ENCODE measurements around the gene ECSCR. TPM values are rescaled to one million over a fixed set of nuclear protein-coding genes. Genes with fewer than 3 reads are reported as not detected.

Gene ECSCR
- total and polyA plus RNA-seq, 9 donors: 4.4 to 43.5 (median 11.1) TPM

DNA sequence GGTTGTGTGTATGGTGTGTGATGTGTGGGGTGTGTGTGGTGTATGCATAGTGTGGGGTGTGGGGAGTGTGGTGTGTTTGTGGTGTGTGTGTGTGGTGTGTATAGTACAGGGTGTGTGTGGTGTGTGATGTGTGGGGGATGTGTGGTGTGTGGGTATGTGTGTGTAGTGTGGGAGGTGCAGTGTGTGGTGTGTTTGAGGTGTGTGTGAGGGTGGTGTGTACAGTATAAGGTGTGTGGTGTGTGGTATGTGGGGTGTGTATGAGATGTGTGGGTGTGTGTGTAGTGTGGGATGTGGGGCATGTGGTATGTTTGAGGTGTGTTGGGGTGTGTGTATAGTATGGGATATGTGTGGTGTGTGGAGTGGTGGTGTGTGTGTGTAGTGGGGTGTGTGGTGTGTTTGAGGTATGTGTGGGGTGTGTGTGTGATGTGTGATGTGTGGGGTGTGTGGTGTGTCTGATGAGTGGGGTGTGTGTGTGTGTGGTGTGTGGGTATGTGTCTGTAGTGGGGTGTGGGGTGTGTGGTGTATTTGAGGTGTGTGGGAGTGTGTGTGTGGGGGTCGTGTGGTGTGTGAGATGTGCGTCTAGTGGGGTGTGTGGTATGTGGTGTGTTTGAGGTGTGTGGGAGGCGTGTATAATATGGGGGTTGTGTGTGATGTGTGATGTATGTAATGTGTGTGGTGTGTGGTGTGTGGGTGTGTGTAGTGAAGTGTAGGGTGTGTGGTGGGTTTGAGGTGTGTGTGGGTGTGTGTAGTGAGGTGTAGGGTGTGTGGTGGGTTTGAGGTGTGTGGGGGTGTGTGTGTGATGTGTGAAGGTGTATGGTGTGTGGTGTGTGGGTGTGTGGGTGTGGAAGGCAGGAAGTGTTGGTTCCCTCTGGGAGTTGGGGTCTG, 8.6 kb downstream of the ECSCR start:
- WGBS, 3 donors: 57 to 59% (median 58%) methylated on average over 3 of the region's 3 CpGs
- no peaks in the 10 kb centered on the region for H3K27me3 ChIP-seq
- no peaks in the 10 kb centered on the region for H3K4me1 ChIP-seq (ENCODE audit: insufficient read depth)
- H3K36me3 ChIP-seq: no peaks in the 10 kb centered on the region
- H3K4me3 ChIP-seq: no peak overlapping the region
- DNase-seq: peak in 1 of 5 donors; percentile 4
- H3K9me3 ChIP-seq: no peaks in the 10 kb centered on the region
- intact Hi-C loops (cut with DNase I): no loop called here
- no peak for TF ChIP-seq CTCF (IDR thresholded peaks at IDR 0.05)
- TF ChIP-seq EP300 (IDR thresholded peaks at IDR 0.05): no peak
- TF ChIP-seq POLR2A (IDR thresholded peaks at IDR 0.05): no peak
- no peak overlapping the region for H3K27ac ChIP-seq

DNA sequence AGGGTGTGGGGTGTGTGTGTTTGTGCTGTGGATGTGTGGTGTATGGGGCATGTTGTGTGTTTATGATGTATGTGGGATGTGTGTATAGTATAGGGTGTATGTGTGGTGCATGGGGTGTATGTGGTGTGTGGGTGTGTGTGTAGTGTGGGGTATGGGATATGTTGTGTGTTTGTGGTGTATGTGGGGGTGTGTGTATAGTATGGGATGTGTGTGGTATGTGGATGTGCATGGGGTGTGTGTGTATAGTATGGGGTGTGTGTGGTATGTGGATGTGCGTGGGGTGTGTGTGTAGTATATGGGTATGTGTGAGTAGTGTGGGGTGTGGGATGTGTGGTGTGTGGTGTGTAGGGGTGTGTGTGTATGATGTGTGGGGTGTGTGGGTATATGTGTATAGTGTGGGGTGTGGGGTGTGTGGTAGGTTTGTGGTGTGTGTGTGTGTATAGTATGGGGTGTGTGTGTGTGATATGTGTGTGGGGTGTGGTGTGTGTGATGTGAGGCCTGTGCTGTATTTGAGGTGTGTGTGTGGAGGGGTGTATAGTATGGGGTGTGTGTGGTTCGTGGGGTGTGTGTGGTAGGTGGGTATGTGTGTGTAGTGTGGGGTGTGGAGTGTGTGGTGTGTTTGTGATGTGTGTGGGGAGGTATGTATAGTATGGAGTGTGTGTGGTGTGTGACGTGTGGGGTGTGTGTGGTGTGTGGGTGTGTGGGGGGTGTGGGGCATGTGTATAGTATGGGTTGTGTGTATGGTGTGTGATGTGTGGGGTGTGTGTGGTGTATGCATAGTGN, 10.5 kb downstream of the ECSCR start:
- no peak overlapping the region for H3K4me3 ChIP-seq
- H3K36me3 ChIP-seq: no peaks in the 10 kb centered on the region
- TF ChIP-seq EP300 (IDR thresholded peaks at IDR 0.05) (no peak), POLR2A (IDR thresholded peaks at IDR 0.05) (no peak), CTCF (IDR thresholded peaks at IDR 0.05) (no peak)
- 73 to 81% (median 76%) methylated on average over 3 of the region's 3 CpGs for WGBS, 3 donors
- intact Hi-C loops (cut with DNase I): no loop called here
- no peak overlapping the region for H3K27ac ChIP-seq
- no peaks in the 10 kb centered on the region for H3K9me3 ChIP-seq
- no peaks in the 10 kb centered on the region for H3K27me3 ChIP-seq
- H3K4me1 ChIP-seq (ENCODE audit: insufficient read depth): no peaks in the 10 kb centered on the region
- DNase-seq: peak in 1 of 5 donors; percentile 14

- TF ChIP-seq EP300 (IDR thresholded peaks at IDR 0.05) (no peak), CTCF (IDR thresholded peaks at IDR 0.05) (no peak), POLR2A (IDR thresholded peaks at IDR 0.05) (no peak)
- WGBS, 3 donors: 92 to 97% (median 93%) methylated on average over 2 of the region's 2 CpGs
- intact Hi-C loops (cut with DNase I): no loop called here
Measured at GRCh38 chr5:139451176-139451575, 11.4 kb downstream of the ECSCR start.

GRCh38 chr5:139446956-139447779, 15.4 kb downstream of the ECSCR start:
- intact Hi-C loops (cut with DNase I): loop anchor here in 1 of 4 donors (10.0 kb wide), 1 partner anchor 68 kb away; no protein-coding TSS in a partner anchor
- no peaks in the 10 kb centered on the region for H3K36me3 ChIP-seq
- no peaks in the 10 kb centered on the region for H3K4me1 ChIP-seq (ENCODE audit: insufficient read depth)
- no peak overlapping the region for H3K4me3 ChIP-seq
- TF ChIP-seq CTCF (IDR thresholded peaks at IDR 0.05) (no peak), EP300 (IDR thresholded peaks at IDR 0.05) (no peak), POLR2A (IDR thresholded peaks at IDR 0.05) (no peak)
- no peak overlapping the region for H3K27ac ChIP-seq
- DNase-seq: no peak
- no peaks in the 10 kb centered on the region for H3K27me3 ChIP-seq
- H3K9me3 ChIP-seq: no peaks in the 10 kb centered on the region
- 79 to 88% (median 84%) methylated on average over 5 of the region's 5 CpGs for WGBS, 3 donors

More at GRCh38 chr5:139451176-139451575, 11.4 kb downstream of the ECSCR start:
- H3K36me3 ChIP-seq: no peaks in the 10 kb centered on the region
- no peak overlapping the region for H3K27ac ChIP-seq
- no peaks in the 10 kb centered on the region for H3K4me1 ChIP-seq (ENCODE audit: insufficient read depth)
- no peak overlapping the region for H3K4me3 ChIP-seq
- no peaks in the 10 kb centered on the region for H3K27me3 ChIP-seq
- DNase-seq: peak in 1 of 5 donors; percentile 10
- H3K9me3 ChIP-seq: no peaks in the 10 kb centered on the region
